Nephron progenitor cell (in vitro differentiated cells): Measurements from ENCODE around the gene GRM7.

Experiments
- DNase-seq: peaks from one replicate; pipeline ENCODE4 v3.0.0; 2021
- H3K27ac Mint-ChIP-seq: 2 replicates; pipeline ENCODE4 v1.8.0; 2021; ENCODE audit warnings: mild to moderate bottlenecking, moderate library complexity, mixed read lengths
- H3K27me3 Mint-ChIP-seq: 2 replicates; pipeline ENCODE4 v1.8.0; 2021; ENCODE audit warnings: mild to moderate bottlenecking, low read depth, mixed read lengths; ENCODE audit not compliant: poor library complexity
- H3K36me3 Mint-ChIP-seq: 2 replicates; pipeline ENCODE4 v1.8.0; 2021; ENCODE audit warnings: low read depth, mixed read lengths
- H3K4me1 Mint-ChIP-seq: 2 replicates; pipeline ENCODE4 v1.8.0; 2021; ENCODE audit warnings: mixed read lengths
- H3K4me3 Mint-ChIP-seq: 2 replicates; pipeline ENCODE4 v1.8.0; 2021; ENCODE audit warnings: mild to moderate bottlenecking, moderate library complexity, mixed read lengths
- H3K9me3 Mint-ChIP-seq: 2 replicates; pipeline ENCODE4 v1.8.0; 2021; ENCODE audit warnings: mild to moderate bottlenecking, moderate library complexity, mixed read lengths
- CTCF ChIP-seq: fragments of 200-600 bp; sonication (generic); IDR thresholded peaks from 2 replicates; pipeline ENCODE4 v1.5.0; 2021; ENCODE audit warnings: antibody characterized with exemption

Gene GRM7

GRCh38 chr3:7146529-7146928 is 285.6 kb downstream of the GRM7 start:
- TF ChIP-seq CTCF: no peak
- H3K27me3 Mint-ChIP-seq: no peaks in the 10 kb centered on the region
- DNase-seq: no peak
- H3K27ac Mint-ChIP-seq: no peak overlapping the region
- peaks cover 15% of the 10 kb centered on the region for H3K4me1 Mint-ChIP-seq
- H3K4me3 Mint-ChIP-seq: no peak overlapping the region
- H3K9me3 Mint-ChIP-seq: no peaks in the 10 kb centered on the region
- no peaks in the 10 kb centered on the region for H3K36me3 Mint-ChIP-seq

- no peaks in the 10 kb centered on the region for H3K36me3 Mint-ChIP-seq
- H3K27ac Mint-ChIP-seq: no peak overlapping the region
- H3K4me3 Mint-ChIP-seq: no peak overlapping the region
- peaks cover 4% of the 10 kb centered on the region for H3K27me3 Mint-ChIP-seq
- no peak for DNase-seq
- H3K4me1 Mint-ChIP-seq: no peaks in the 10 kb centered on the region
- TF ChIP-seq CTCF: no peak
- no peaks in the 10 kb centered on the region for H3K9me3 Mint-ChIP-seq
Observed at GRCh38 chr3:7158516-7158915, 297.6 kb downstream of the GRM7 start.

GRCh38 chr3:7160689-7161088 is 299.8 kb downstream of the GRM7 start:
- no peak for TF ChIP-seq CTCF
- Mint-ChIP-seq H3K4me1 (no peaks in the 10 kb centered on the region), H3K27ac (no peak overlapping the region), H3K27me3 (peaks cover 4% of the 10 kb centered on the region), H3K4me3 (no peak overlapping the region), H3K9me3 (no peaks in the 10 kb centered on the region), H3K36me3 (no peaks in the 10 kb centered on the region)
- no peak for DNase-seq

GRCh38 chr3:7166460-7166859 is 305.5 kb downstream of the GRM7 start:
- no peaks in the 10 kb centered on the region for H3K4me1 Mint-ChIP-seq
- no peak overlapping the region for H3K4me3 Mint-ChIP-seq
- H3K27ac Mint-ChIP-seq: no peak overlapping the region
- H3K9me3 Mint-ChIP-seq: peaks cover 6% of the 10 kb centered on the region
- no peak for DNase-seq
- H3K27me3 Mint-ChIP-seq: peaks cover 4% of the 10 kb centered on the region
- no peaks in the 10 kb centered on the region for H3K36me3 Mint-ChIP-seq
- TF ChIP-seq CTCF: no peak

GRCh38 chr3:7171493-7171892 is 310.6 kb downstream of the GRM7 start:
- H3K36me3 Mint-ChIP-seq: no peaks in the 10 kb centered on the region
- no peaks in the 10 kb centered on the region for H3K27me3 Mint-ChIP-seq
- peaks cover 7% of the 10 kb centered on the region for H3K4me1 Mint-ChIP-seq
- H3K9me3 Mint-ChIP-seq: peaks cover 6% of the 10 kb centered on the region
- H3K27ac Mint-ChIP-seq: no peak overlapping the region
- no peak for TF ChIP-seq CTCF
- no peak overlapping the region for H3K4me3 Mint-ChIP-seq
- no peak for DNase-seq

- Mint-ChIP-seq H3K36me3 (no peaks in the 10 kb centered on the region), H3K27me3 (peaks cover 3% of the 10 kb centered on the region), H3K4me1 (peaks cover 7% of the 10 kb centered on the region), H3K9me3 (peaks cover 6% of the 10 kb centered on the region), H3K4me3 (no peak overlapping the region), H3K27ac (no peak overlapping the region)
- no peak for DNase-seq
- no peak for TF ChIP-seq CTCF
Observed at GRCh38 chr3:7172996-7173395, 312.1 kb downstream of the GRM7 start.
